Ishikawa (cell line): ENCODE measurements around the gene CYP4X1.

Source experiments
- CREB1 ChIP-seq: IDR thresholded peaks from 2 replicates; pipeline ENCODE4 v1.6.1; 2012; ENCODE audit warnings: low read depth
- EGR1 ChIP-seq: IDR thresholded peaks from 2 replicates; pipeline ENCODE4 v1.6.1; 2012
- EP300 ChIP-seq: IDR thresholded peaks from 2 replicates; pipeline ENCODE4 v1.6.1; 2012; ENCODE audit warnings: borderline replicate concordance

- TF ChIP-seq EGR1 (no peak), EP300 (no peak), CREB1 (no peak)
Observed at GRCh38 chr1:47031059-47031458, 7.6 kb downstream of the CYP4X1 start.
